Gastroesophageal sphincter (tissue), 3 donors: ENCODE data around the gene PTPRD.

Experiments used
- POLR2A ChIP-seq, 2 donors: fragments of 450-650 bp; IDR thresholded peaks; one replicate each; pipeline ENCODE4 v1.6.1; 2017; ENCODE audit warnings: antibody characterized with exemption in 2 of 2, mild to moderate bottlenecking in 2 of 2, moderate library complexity in 1 of 2
- POLR2AphosphoS5 ChIP-seq: sonication (generic); formaldehyde crosslinking; IDR thresholded peaks from one replicate; pipeline ENCODE4 v1.6.1; 2017; ENCODE audit warnings: antibody characterized with exemption
- TF ChIP-seq, protein P1 (sequence below), 4 experiments: fragments of 200-600 bp in 2 of 4; fragments of 450-650 bp in 2 of 4; sonication (generic) in 1 of 4; IDR thresholded peaks; one replicate each; pipeline ENCODE4 v1.5.1; 2017 to 2019; ENCODE audit warnings: antibody characterized with exemption in 4 of 4, mild to moderate bottlenecking in 2 of 4, moderate library complexity in 2 of 4

DNA sequence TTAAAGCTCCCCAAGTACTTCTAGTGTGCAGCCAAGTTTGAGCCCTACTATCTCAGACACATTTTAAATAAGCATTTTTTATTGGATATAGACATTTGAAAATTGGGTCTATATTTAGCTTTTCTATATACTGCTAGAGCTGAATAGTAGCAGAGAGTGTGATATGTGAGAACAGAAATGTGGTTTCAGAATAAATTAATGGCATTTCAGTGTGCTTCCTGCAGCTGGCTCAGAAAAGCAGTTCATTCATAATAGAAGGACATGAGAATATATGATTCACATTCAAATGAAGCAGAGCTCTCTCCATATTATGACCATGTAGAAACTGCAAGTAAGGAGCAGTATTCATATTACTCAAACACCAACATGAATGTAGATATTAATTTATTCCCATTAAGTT, 464.0 kb downstream of the PTPRD start:
- TF ChIP-seq, protein P1, sequence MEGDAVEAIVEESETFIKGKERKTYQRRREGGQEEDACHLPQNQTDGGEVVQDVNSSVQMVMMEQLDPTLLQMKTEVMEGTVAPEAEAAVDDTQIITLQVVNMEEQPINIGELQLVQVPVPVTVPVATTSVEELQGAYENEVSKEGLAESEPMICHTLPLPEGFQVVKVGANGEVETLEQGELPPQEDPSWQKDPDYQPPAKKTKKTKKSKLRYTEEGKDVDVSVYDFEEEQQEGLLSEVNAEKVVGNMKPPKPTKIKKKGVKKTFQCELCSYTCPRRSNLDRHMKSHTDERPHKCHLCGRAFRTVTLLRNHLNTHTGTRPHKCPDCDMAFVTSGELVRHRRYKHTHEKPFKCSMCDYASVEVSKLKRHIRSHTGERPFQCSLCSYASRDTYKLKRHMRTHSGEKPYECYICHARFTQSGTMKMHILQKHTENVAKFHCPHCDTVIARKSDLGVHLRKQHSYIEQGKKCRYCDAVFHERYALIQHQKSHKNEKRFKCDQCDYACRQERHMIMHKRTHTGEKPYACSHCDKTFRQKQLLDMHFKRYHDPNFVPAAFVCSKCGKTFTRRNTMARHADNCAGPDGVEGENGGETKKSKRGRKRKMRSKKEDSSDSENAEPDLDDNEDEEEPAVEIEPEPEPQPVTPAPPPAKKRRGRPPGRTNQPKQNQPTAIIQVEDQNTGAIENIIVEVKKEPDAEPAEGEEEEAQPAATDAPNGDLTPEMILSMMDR (IDR thresholded peaks at IDR 0.05): no peak
- TF ChIP-seq POLR2A (IDR thresholded peaks at IDR 0.05) (no peak), POLR2AphosphoS5 (no peak)
